Diencephalon (tissue), 1 donor: ENCODE data around the gene RGS3. TPM values are rescaled to one million over a fixed set of nuclear protein-coding genes. Genes with fewer than 3 reads are reported as not detected.

Experiments
- total RNA-seq: library from RNA; depleted of rRNA; stranded (reverse); fragments of >200 nt; gene quantifications from one replicate; pipeline ENCODE4 v1.2.3, GENCODE V29; 2014

Gene RGS3
- total RNA-seq = 28.6 TPM

DNA sequence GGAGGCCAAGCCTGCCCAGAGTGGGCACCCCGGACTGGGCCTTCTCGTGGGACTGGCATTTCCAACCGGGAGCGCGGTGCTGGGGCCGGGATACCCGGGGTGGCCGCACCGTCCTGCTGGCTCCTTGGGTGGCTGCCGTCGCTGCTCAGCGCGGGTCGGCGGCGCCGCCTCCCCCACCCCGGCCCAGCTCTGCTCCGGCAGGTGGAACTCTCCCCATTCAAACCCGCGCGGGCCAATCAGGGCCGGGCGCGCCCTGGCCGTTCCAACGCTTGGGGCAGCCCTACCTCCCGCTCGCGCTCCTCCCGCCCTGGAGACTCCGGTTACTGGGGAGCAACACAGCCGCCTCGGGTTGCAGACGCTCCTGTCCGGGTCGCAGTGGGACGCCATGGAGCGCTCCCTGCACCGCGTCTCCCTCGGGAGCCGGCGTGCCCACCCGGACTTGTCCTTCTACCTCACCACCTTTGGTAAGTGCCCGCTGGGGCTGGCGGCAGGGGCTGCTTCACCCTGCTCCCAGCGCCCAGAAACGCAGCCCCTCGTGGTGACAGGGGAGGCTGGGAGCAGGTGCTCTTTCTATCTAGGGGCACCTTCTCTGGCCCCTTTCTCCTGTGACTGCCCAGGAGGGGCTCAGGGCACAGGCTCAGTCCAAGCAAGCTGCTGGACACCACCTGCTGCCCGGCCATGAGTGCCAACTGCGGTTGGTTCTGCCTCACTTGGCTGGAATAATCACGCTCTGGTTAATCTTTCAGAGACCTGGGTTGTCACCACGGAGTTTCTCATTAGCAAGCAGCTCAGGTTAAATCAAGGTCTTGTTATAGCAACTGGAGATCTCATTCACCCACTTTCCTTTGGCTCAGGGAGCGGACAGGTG lies at the start of gene RGS3:
Gene RGS3, plus strand, starts transcription at position 310 of the 868 bp plus-strand sequence. Its CDS starts 76 bp downstream, at position 386.

Other genes with a start within 250 kb of the RGS3 start
- gene FKBP15, start 242.4 kb upstream of the RGS3 start, total RNA-seq = 14.8 TPM
- 14.5 TPM for gene SLC31A1, start 242.2 kb upstream of the RGS3 start, total RNA-seq
- 23.1 TPM for gene CDC26, start 188.2 kb upstream of the RGS3 start, total RNA-seq
- gene PRPF4, start 188.1 kb upstream of the RGS3 start, total RNA-seq = 23.3 TPM
- not detected for gene RNF183, start 160.4 kb upstream of the RGS3 start, total RNA-seq
- 5.3 TPM for gene WDR31, start 123.5 kb upstream of the RGS3 start, total RNA-seq
- 0.69 TPM for gene BSPRY, start 114.2 kb upstream of the RGS3 start, total RNA-seq
- gene HDHD3, start 86.7 kb upstream of the RGS3 start, total RNA-seq = 10.8 TPM
- 16.4 TPM for gene ALAD, start 62.4 kb upstream of the RGS3 start, total RNA-seq
- 34.4 TPM for gene POLE3, start 53.1 kb upstream of the RGS3 start, total RNA-seq
- gene C9orf43, start 53.0 kb upstream of the RGS3 start, total RNA-seq = 0.69 TPM